Upper lobe of left lung (tissue), 6 donors: Measurements from ENCODE around the gene TPBGL. TPM values are rescaled to one million over a fixed set of nuclear protein-coding genes. Genes with fewer than 3 reads are reported as not detected.
A peak's percentile ranks its signal among the peaks of the same experiment; 100 is the strongest.

ENCODE experiments used
- ATAC-seq, 2 donors: fragments of 200-7000 bp; cut with Tn5 transposase; one replicate each; pipeline ENCODE4 v1.9.1; 2022; ENCODE audit warnings: mild to moderate bottlenecking in 2 of 2, moderate library complexity in 2 of 2; ENCODE audit not compliant: low FRiP score in 2 of 2
- DNase-seq, 2 donors: peaks; one replicate each; pipeline ENCODE4 v3.0.0-alpha.2; 2019 to 2020
- H3K27ac ChIP-seq, 4 donors: fragments of 200-600 bp; sonication (generic); one replicate each; pipeline ENCODE4 v1.5.1; 2016 to 2019
- H3K27me3 ChIP-seq, 4 donors: fragments of 200-600 bp; sonication (generic); one replicate each; pipeline ENCODE4 v1.5.1; 2017 to 2019
- H3K36me3 ChIP-seq, 4 donors: fragments of 200-600 bp; sonication (generic); one replicate each; pipeline ENCODE4 v1.5.1; 2016 to 2019
- H3K4me1 ChIP-seq, 4 donors: fragments of 200-600 bp; sonication (generic); one replicate each; pipeline ENCODE4 v1.5.1; 2018 to 2019
- H3K4me3 ChIP-seq, 4 donors: fragments of 200-600 bp; sonication (generic); one replicate each; pipeline ENCODE4 v1.5.1; 2017 to 2019; ENCODE audit warnings: mild to moderate bottlenecking in 2 of 4, moderate library complexity in 1 of 4
- H3K9me3 ChIP-seq, 4 donors: fragments of 200-600 bp; sonication (generic); one replicate each; pipeline ENCODE4 v1.5.1; 2018 to 2019
- EP300 ChIP-seq, 4 donors: sonication (generic); formaldehyde crosslinking; IDR thresholded peaks; one replicate each; pipeline ENCODE4 v1.5.1; 2017; ENCODE audit warnings: antibody characterized with exemption in 4 of 4, control low read depth in 2 of 4
- POLR2A ChIP-seq, 4 donors: fragments of 450-650 bp; IDR thresholded peaks; one replicate each; pipeline ENCODE4 v1.5.1; 2016 to 2017; ENCODE audit warnings: antibody characterized with exemption in 4 of 4, mild to moderate bottlenecking in 2 of 4
- POLR2AphosphoS5 ChIP-seq, 2 donors: sonication (generic); formaldehyde crosslinking; IDR thresholded peaks; one replicate each; pipeline ENCODE4 v1.5.1; 2017; ENCODE audit warnings: antibody characterized with exemption in 2 of 2
- WGBS, 2 donors: methylation state at CpG; one replicate each; pipeline ENCODE4 v1.1.5; 2017 to 2018; 5-methylcytosine and 5-hydroxymethylcytosine counted together
- total RNA-seq, 6 donors: library from RNA; depleted of rRNA in 4 of 6; stranded (reverse); fragments of >200 nt in 4 of 6; gene quantifications; one replicate each; pipeline versions ENCODE4 v1.1.0 to v1.2.1, GENCODE V29; 2016 to 2021
- TF ChIP-seq, protein P1 (sequence below), 6 experiments: fragments of 450-650 bp in 4 of 6; fragments of 200-600 bp in 2 of 6; sonication (generic) in 2 of 6; IDR thresholded peaks; one replicate each; pipeline ENCODE4 v1.5.1; 2016 to 2019; ENCODE audit warnings: antibody characterized with exemption in 6 of 6
- donor health status: DM: no; HTN: no; CAD: no; lungs with moderate emphysema.
- donor health status: DM: no; HTN: yes; CAD: no; lungs with severe emphysema.

The TPBGL gene
- total RNA-seq, 6 donors from 2014 or later: 0.22 to 0.94 (median 0.70) TPM; not detected in 2

DNA sequence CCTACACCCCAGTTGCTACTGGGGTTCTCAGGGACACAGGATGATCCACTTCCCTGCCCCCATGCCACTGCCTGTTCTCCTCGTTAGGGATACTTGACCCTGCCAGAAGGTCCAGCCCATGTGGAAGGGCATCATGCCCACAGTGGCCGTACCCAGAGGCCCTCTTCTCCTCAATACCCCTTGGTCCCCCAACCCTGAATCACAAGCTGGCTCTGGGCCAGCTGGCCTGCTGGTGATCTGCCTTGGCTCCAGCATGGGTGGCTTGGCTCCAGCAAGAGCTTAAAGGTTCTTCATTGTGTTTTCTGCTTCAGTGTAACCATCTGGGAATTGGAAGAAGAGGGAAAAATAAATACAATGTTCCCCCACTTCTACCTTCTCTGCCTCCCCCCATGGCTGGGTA lies 11.1 kb upstream of the TPBGL start:
- 68 to 84% methylated on average over 2 of the region's 2 CpGs for WGBS, 2 donors
- Histone ChIP-seq H3K4me1 (no peaks in the 10 kb centered on the region), H3K27me3 (no peaks in the 10 kb centered on the region), H3K4me3 (no peak overlapping the region), H3K36me3 (no peaks in the 10 kb centered on the region), H3K27ac (no peak overlapping the region), H3K9me3 (no peaks in the 10 kb centered on the region)
- TF ChIP-seq EP300 (IDR thresholded peaks at IDR 0.05): no peak
- TF ChIP-seq POLR2AphosphoS5 (IDR thresholded peaks at IDR 0.05): no peak
- TF ChIP-seq, protein P1, sequence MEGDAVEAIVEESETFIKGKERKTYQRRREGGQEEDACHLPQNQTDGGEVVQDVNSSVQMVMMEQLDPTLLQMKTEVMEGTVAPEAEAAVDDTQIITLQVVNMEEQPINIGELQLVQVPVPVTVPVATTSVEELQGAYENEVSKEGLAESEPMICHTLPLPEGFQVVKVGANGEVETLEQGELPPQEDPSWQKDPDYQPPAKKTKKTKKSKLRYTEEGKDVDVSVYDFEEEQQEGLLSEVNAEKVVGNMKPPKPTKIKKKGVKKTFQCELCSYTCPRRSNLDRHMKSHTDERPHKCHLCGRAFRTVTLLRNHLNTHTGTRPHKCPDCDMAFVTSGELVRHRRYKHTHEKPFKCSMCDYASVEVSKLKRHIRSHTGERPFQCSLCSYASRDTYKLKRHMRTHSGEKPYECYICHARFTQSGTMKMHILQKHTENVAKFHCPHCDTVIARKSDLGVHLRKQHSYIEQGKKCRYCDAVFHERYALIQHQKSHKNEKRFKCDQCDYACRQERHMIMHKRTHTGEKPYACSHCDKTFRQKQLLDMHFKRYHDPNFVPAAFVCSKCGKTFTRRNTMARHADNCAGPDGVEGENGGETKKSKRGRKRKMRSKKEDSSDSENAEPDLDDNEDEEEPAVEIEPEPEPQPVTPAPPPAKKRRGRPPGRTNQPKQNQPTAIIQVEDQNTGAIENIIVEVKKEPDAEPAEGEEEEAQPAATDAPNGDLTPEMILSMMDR (IDR thresholded peaks at IDR 0.05): no peak
- no peak for TF ChIP-seq POLR2A (IDR thresholded peaks at IDR 0.05)
- DNase-seq: no peak
- no peak for ATAC-seq

DNA sequence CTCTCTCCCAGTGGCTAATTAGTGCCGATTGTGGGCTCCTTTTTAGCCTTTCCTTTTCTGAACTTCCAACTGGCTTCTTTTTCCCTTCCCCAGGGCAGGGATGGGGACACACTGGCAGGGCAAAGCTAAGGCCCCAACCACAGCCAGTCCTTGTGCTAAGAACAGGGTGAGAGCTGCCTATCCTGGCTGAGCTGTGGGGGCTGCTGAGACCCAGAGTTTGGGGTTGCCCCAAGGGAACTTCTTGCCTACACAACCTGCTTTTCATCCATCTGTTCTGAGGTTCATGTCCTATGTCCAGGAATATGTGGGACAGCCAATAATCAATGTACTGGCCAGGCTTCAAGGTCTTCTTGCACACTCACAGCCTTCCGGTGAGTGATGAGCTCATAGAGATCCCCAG lies 10.0 kb upstream of the TPBGL start:
- 67 to 73% methylated on average over 1 to 2 of the region's 2 CpGs for WGBS, 2 donors
- Histone ChIP-seq H3K4me1 (no peaks in the 10 kb centered on the region), H3K36me3 (no peaks in the 10 kb centered on the region), H3K9me3 (no peaks in the 10 kb centered on the region), H3K4me3 (no peak overlapping the region), H3K27ac (no peak overlapping the region), H3K27me3 (no peaks in the 10 kb centered on the region)
- ATAC-seq: no peak
- no peak for DNase-seq
- TF ChIP-seq POLR2A (IDR thresholded peaks at IDR 0.05): no peak
- no peak for TF ChIP-seq EP300 (IDR thresholded peaks at IDR 0.05)
- TF ChIP-seq POLR2AphosphoS5 (IDR thresholded peaks at IDR 0.05): no peak
- TF ChIP-seq, protein P1 (IDR thresholded peaks at IDR 0.05): no peak

DNA sequence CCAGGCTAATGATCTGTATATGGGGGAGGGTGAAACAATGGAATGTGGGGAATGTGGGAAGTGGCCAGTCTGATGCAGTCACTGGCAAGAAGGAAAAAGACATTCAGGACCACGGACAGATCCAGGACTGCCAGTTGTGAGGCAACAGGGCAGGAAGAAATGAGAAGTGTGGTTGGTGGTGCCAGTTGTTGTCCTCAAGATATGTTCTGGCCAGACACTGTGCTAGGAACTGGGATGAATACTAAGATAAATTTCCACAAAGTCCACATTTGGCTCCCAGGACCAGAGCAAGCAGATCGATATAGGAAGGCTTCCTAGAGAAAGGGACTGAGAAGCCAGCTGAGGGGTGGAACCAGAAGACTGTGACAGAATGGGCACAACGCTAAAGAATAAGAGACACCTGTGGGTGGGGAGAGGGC lies 6.8 kb upstream of the TPBGL start:
- 49 to 51% methylated on average over 3 of the region's 3 CpGs for WGBS, 2 donors
- Histone ChIP-seq H3K36me3 (no peaks in the 10 kb centered on the region), H3K4me1 (no peaks in the 10 kb centered on the region), H3K27ac (no peak overlapping the region), H3K9me3 (no peaks in the 10 kb centered on the region), H3K27me3 (no peaks in the 10 kb centered on the region), H3K4me3 (no peak overlapping the region)
- ATAC-seq (no peak), DNase-seq (no peak)
- no peak for TF ChIP-seq POLR2AphosphoS5 (IDR thresholded peaks at IDR 0.05)
- no peak for TF ChIP-seq EP300 (IDR thresholded peaks at IDR 0.05)
- TF ChIP-seq, protein P1 (IDR thresholded peaks at IDR 0.05): no peak
- TF ChIP-seq POLR2A (IDR thresholded peaks at IDR 0.05): no peak

DNA sequence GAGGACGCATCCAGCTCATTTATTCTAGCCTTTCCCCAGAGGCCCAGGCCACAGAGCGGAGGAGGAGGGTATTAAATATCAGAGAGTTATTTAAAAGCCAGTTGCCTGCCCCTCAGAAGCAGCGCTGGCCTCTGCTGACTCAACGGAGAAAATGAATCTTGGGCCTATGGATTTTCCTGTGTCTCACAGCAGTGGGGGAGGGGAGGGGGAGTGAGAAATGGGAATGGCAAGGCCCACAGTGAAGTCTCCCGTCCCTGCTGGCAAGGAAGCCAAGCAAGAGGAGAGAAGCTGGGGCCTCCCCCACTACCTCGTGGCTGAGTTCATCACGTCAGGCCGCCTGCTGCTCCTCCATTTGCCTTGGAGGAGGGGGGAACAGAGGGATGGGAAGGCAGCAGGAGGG lies 4.5 kb upstream of the TPBGL start:
- no peak overlapping the region for H3K27ac ChIP-seq
- H3K36me3 ChIP-seq: no peaks in the 10 kb centered on the region
- peaks cover 9 to 11% (median 9%) of the 10 kb centered on the region in 4 donors for H3K4me1 ChIP-seq
- H3K9me3 ChIP-seq: no peaks in the 10 kb centered on the region
- ATAC-seq (no peak), DNase-seq (no peak)
- no peak overlapping the region for H3K4me3 ChIP-seq
- peaks cover 0 to 17% (median 8%) of the 10 kb centered on the region in 4 donors for H3K27me3 ChIP-seq
- TF ChIP-seq POLR2AphosphoS5 (IDR thresholded peaks at IDR 0.05) (no peak), POLR2A (IDR thresholded peaks at IDR 0.05) (no peak), EP300 (IDR thresholded peaks at IDR 0.05) (no peak)
- TF ChIP-seq, protein P1 (IDR thresholded peaks at IDR 0.05): no peak
- WGBS, 2 donors: 52 to 59% methylated on average over 8 of the region's 8 CpGs

DNA sequence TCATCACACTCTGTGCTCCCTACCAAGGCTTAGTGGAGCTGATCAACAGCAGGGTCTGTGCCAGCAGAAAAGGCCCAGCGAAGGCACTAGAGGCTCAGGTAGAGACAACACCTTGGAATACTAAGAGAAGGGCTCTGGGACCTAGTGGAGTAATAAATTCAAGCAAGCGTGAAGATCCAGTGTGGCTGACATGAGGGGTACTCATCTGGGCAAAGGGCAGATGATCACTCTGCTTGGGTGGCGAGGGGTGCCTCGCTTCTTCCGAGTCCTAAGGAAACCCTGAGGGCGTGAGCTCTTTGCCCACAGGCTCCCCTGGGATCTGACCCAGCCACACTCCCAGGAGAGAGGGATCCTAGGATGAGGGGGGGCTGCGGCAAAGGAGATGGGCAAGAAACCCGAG lies 3.5 kb upstream of the TPBGL start:
- Histone ChIP-seq H3K4me1 (peaks cover 9 to 21% (median 14%) of the 10 kb centered on the region in 4 donors), H3K27ac (no peak overlapping the region), H3K36me3 (no peaks in the 10 kb centered on the region), H3K27me3 (peaks cover 0 to 21% (median 9%) of the 10 kb centered on the region in 4 donors), H3K9me3 (no peaks in the 10 kb centered on the region), H3K4me3 (no peak overlapping the region)
- ATAC-seq (no peak), DNase-seq (peak in 1 of 2 donors; percentile 7)
- TF ChIP-seq POLR2AphosphoS5 (IDR thresholded peaks at IDR 0.05): no peak
- no peak for TF ChIP-seq EP300 (IDR thresholded peaks at IDR 0.05)
- TF ChIP-seq, protein P1 (IDR thresholded peaks at IDR 0.05): no peak
- no peak for TF ChIP-seq POLR2A (IDR thresholded peaks at IDR 0.05)
- 81 to 91% methylated on average over 8 of the region's 8 CpGs for WGBS, 2 donors
